ENCODE data around the gene BCL7B. TPM values are rescaled to one million over a fixed set of nuclear protein-coding genes. Genes with fewer than 3 reads are reported as not detected.
A peak's percentile ranks its signal among the peaks of the same experiment; 100 is the strongest.

BCL7B gene
- total and polyA plus RNA-seq, 2 of the 13 experiments (the other 11 are each of a cell fraction or from before 2014, with no cell fraction given) = 24.3 to 38.2 TPM

DNA sequence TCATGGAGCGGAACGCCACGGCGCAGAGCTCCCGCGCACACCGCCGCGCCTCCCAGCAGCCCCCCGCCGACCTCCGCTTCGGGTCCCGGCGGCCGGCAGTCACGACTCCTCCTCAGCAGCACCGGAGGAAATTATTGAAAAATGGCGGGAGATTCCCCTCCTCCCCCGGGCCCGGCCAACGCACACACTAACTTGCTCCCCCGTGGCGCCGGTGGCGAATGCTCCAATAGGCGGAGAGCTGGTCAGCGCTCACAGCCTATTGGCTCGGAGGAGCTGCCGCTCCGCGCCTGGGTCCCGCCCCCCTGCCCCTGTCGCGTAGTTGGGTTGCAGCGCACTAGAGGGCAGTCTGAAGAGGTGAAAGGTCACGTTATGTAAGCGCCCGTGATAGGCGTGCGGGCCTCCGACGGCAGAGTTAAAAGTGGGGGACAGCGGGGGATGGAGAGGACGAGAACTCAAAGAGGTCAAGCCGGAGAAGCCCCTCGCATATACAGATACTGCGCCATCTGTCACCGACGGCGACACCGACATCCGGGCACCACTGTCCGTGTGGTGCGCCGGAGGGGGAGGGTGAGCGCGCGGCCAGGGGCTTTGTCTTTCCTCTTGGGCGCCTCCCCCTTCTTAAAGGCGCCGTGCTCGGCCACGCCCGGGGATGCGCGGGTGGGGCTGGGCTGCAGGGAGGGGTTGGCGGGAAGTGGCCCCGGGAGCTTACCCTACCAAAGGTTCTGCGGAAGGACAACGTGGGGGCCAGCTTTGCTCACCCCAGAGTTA lies 35.2 kb downstream of the BCL7B start, which contains the start of gene BAZ1B (continued):
- TF ChIP-seq U2AF2 (IDR thresholded peaks at IDR 0.05; ENCODE audit: low read depth, low read length) (no peak), YY1 (IDR thresholded peaks at IDR 0.05; ENCODE audit: insufficient read depth, insufficient replicate concordance, low read depth, low read length) (peak; percentile 84), NAIF1 (CRISPR knock-in tag; IDR thresholded peaks at IDR 0.05; ENCODE audit: borderline replicate concordance) (no peak), BRCA1 (CRISPR knock-in tag; IDR thresholded peaks at IDR 0.05) (no peak; the same call in 1 of the 2 replicates), MXI1 (IDR thresholded peaks at IDR 0.05; ENCODE audit: borderline replicate concordance, low read depth, low read length) (peak; percentile 52; the same call in 1 of the 3 replicates), PAX8 (CRISPR knock-in tag; IDR thresholded peaks at IDR 0.05; ENCODE audit: borderline replicate concordance) (0 out of 2 replicates have a peak, but pooled peaks have one; percentile 69), SRY (CRISPR knock-in tag; IDR thresholded peaks at IDR 0.05) (no peak; the same call in 1 of the 2 replicates), SALL2 (CRISPR knock-in tag; IDR thresholded peaks at IDR 0.05) (no peak; the same call in none of the 2 replicates), ZSCAN9 (CRISPR knock-in tag; IDR thresholded peaks at IDR 0.05; ENCODE audit: borderline replicate concordance) (peak; percentile 84; the same call in 1 of the 2 replicates), ZBTB3 (CRISPR knock-in tag; IDR thresholded peaks at IDR 0.05; ENCODE audit: borderline replicate concordance, low read depth) (0 out of 2 replicates have a peak, but pooled peaks have one; percentile 23), ZNF205 (CRISPR knock-in tag; IDR thresholded peaks at IDR 0.05) (peak; percentile 92), MAFK (conservative IDR thresholded peaks at IDR 0.05 in 1 of 2, IDR thresholded peaks at IDR 0.05 in 1 of 2; ENCODE audit: low read length in 2 of 2) (no peak), ZNF143 (CRISPR knock-in tag; IDR thresholded peaks at IDR 0.05) (no peak), SUZ12 (IDR thresholded peaks at IDR 0.05; ENCODE audit: low read depth, low read length) (no peak), ZNF75D (CRISPR knock-in tag; IDR thresholded peaks at IDR 0.05; ENCODE audit: borderline replicate concordance) (no peak), ZBTB7A (CRISPR knock-in tag; IDR thresholded peaks at IDR 0.05) (peak; percentile 81; the same call in 1 of the 2 replicates), ZBTB8A (CRISPR knock-in tag; IDR thresholded peaks at IDR 0.05; ENCODE audit: borderline replicate concordance, low read depth) (no peak), ZNF550 (CRISPR knock-in tag; IDR thresholded peaks at IDR 0.05; ENCODE audit: borderline replicate concordance) (no peak), MAF1 (CRISPR knock-in tag; IDR thresholded peaks at IDR 0.05; ENCODE audit: borderline replicate concordance) (peak; percentile 61; the same call in 1 of the 2 replicates), PHF5A (CRISPR knock-in tag; IDR thresholded peaks at IDR 0.05; ENCODE audit: low read depth, unreplicated experiment) (peak; percentile 46), KMT2A (CRISPR knock-in tag; IDR thresholded peaks at IDR 0.05) (peak; percentile 68)
- TF ChIP-seq, protein P1, sequence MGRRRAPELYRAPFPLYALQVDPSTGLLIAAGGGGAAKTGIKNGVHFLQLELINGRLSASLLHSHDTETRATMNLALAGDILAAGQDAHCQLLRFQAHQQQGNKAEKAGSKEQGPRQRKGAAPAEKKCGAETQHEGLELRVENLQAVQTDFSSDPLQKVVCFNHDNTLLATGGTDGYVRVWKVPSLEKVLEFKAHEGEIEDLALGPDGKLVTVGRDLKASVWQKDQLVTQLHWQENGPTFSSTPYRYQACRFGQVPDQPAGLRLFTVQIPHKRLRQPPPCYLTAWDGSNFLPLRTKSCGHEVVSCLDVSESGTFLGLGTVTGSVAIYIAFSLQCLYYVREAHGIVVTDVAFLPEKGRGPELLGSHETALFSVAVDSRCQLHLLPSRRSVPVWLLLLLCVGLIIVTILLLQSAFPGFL (CRISPR knock-in tag; IDR thresholded peaks at IDR 0.05) = 0 out of 2 replicates have a peak, but pooled peaks have one; percentile 24
- TF ChIP-seq, protein P2, sequence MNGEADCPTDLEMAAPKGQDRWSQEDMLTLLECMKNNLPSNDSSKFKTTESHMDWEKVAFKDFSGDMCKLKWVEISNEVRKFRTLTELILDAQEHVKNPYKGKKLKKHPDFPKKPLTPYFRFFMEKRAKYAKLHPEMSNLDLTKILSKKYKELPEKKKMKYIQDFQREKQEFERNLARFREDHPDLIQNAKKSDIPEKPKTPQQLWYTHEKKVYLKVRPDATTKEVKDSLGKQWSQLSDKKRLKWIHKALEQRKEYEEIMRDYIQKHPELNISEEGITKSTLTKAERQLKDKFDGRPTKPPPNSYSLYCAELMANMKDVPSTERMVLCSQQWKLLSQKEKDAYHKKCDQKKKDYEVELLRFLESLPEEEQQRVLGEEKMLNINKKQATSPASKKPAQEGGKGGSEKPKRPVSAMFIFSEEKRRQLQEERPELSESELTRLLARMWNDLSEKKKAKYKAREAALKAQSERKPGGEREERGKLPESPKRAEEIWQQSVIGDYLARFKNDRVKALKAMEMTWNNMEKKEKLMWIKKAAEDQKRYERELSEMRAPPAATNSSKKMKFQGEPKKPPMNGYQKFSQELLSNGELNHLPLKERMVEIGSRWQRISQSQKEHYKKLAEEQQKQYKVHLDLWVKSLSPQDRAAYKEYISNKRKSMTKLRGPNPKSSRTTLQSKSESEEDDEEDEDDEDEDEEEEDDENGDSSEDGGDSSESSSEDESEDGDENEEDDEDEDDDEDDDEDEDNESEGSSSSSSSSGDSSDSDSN (CRISPR knock-in tag; IDR thresholded peaks at IDR 0.05) = peak; percentile 45
- TF ChIP-seq, protein P3, sequence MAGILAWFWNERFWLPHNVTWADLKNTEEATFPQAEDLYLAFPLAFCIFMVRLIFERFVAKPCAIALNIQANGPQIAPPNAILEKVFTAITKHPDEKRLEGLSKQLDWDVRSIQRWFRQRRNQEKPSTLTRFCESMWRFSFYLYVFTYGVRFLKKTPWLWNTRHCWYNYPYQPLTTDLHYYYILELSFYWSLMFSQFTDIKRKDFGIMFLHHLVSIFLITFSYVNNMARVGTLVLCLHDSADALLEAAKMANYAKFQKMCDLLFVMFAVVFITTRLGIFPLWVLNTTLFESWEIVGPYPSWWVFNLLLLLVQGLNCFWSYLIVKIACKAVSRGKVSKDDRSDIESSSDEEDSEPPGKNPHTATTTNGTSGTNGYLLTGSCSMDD (CRISPR knock-in tag; IDR thresholded peaks at IDR 0.05) = no peak
- TF ChIP-seq, protein P4, sequence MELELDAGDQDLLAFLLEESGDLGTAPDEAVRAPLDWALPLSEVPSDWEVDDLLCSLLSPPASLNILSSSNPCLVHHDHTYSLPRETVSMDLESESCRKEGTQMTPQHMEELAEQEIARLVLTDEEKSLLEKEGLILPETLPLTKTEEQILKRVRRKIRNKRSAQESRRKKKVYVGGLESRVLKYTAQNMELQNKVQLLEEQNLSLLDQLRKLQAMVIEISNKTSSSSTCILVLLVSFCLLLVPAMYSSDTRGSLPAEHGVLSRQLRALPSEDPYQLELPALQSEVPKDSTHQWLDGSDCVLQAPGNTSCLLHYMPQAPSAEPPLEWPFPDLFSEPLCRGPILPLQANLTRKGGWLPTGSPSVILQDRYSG (CRISPR knock-in tag; IDR thresholded peaks at IDR 0.05) = no peak
